GM19238 (cell line): ENCODE data around the gene MME.

ENCODE experiments used
- DNase-seq: peaks from one replicate; pipeline ENCODE4 v3.0.0; 2011; ENCODE audit warnings: low spot score; ENCODE audit not compliant: insufficient read length

The MME gene

DNA sequence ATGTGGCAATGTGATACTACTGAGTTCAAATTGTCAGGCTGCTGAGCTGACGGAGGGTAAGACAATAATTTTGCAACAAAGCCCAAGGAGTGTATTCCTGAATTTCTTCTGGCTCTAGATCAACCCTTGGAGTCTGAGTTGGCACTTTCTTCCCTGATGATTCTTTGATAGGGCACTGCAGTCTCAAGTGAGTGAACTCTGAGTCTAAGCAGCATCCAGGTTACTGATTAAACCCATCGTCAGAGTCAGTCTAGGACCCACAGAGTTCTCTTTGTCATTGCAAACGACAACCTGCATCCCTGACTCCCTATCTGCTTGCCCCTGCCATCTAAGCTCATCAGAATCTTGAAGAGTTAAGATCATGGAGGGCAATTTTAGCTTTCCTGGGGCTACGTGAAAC is 58.6 kb downstream of the MME start:
- no peak for DNase-seq

DNA sequence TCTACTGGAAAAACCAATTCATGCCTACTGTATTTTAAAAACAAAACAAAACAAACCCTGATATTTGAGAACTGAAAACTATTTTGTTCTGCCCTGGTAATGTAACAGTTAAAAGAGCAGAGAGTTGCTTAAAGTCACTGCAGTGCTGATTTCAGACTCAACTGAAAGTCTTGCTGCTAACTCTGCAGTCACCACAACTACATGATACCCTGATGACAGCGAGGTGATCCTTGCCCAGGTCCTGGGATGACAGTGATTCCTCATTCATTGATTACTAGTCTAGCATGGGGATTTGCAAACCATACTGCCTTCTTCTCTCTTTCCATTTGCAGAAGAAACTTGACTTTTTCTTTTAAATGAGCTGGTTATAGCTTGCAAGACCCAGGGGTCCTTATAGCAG is 67.5 kb downstream of the MME start:
- no peak for DNase-seq

DNA sequence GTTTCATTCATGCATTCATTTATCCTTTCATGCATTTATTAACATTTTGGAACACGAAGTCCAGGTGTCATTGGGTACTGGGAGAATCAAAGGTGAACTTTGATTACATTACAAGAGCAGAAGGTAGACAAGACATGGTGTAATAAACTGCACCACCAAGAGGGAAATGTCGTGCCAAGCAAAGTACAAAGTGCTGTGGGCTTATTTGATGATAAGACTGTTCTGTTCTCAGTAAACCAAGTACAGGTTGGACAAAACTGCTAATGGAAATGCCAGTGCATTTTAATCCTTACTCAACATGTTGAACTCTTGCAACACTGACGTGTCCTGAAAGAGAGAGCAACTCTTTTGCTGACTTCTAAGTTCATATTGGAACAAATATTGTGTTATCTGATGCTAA is 69.4 kb downstream of the MME start:
- no peak for DNase-seq

DNA sequence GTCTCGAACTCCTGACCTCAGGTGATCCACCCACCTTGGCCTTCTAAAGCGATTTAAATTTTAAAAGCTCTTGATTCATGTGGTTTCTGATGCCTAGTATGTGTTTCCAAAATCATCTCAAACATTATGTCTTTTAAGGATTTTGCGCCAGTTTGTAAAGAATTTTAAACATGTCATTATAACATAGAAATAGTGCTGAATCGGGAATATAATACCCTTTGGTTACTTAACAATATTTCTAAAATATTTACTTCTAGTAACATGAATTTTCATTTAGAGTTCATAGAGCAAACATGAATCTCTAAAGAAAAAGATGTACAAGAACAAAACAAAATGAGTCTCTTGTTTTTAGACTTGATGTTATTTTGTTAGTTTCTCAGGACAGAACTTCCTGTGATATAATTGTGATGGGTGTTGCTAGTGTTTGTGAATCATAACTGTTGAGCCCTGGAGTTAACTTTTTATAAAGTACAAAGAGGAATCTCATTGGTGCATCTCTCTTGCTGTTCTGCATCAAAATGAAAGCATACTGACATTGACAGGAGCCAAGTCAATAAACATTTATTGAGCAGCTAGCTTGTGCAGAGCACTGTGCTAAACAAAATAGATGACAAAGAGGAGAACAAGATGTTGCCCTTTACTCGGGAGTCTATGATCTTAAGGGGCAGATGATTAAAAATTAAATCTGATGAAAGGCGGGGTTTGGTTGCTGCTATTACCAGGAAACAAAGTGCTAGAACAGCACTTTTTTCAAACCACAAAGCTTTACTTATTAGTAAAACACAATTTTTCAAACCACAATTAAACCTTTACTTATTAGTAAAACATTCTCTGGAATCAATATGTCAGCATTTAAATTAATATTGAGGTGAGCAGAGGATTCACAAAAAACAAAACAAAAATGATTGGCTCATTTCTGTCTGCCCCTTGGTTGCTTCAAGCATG is 73.4 kb downstream of the MME start:
- DNase-seq: no peak

DNA sequence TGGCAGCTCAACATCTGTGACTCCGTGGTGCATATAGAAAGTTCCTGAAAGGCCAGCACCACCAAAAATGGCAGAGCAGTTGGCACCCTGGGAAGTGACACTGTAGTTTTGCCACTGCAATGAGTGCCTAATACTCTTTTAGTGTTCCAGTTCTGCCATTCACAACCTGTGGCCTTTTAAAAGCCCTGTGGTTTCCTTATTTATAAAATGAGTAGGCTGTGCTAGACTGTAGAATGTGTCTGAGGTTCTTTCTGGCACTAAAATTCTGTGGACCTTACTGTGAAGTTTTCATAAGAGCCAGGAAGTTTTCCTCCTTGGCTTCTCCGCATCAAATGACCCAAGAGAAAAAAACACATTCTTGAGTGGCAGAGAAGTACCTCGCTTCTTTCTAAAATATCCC is 74.1 kb downstream of the MME start:
- DNase-seq: no peak

DNA sequence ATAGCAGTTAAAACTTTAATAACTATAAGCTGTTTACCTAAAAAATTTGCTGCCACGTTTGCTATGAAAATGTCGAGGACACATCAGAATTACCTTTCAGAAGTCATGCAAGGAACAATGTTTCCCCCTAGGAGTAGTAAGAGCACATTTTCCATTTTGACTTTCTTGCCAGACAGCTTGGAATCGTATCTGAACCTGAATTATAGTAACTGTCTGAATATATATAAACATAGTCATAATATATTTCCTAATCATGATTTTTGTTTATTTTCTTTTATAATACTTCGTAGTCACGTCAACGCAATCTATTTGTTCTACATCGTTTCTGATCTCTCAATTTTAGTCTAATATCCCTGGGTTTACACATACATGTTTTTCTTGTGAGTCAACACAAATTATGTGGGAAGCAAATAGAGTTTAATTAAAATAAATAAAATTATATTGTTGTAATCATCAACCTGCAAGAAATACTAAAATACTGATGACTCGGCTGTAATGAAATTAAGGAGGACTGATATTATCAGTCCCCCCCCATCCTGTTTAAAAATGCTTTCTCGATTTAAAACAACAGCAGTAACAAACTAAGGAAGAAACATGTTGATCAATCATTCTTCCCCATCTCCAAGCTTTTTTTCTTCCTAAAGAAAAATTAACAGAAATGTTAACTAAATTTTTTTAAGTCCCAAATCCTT is 78.4 kb downstream of the MME start:
- no peak for DNase-seq

DNA sequence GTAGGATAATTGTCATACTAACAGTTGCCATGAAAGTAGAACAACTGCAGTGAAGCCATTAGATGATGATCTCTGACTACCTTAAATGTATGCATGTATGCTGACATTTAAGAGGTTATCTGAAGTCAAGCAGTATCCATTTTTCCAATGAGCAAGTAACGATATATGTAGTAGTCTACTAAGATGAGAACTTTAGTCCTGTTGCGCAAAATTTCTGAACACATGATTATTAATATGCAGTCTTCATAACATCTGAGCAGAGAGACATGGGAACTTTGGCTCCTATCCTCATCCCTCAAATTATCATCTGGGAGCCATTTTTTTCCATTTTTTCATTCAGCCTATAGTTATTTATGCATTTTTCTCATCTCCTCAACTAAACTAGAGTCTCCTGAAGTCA is 79.2 kb downstream of the MME start:
- no peak for DNase-seq

DNA sequence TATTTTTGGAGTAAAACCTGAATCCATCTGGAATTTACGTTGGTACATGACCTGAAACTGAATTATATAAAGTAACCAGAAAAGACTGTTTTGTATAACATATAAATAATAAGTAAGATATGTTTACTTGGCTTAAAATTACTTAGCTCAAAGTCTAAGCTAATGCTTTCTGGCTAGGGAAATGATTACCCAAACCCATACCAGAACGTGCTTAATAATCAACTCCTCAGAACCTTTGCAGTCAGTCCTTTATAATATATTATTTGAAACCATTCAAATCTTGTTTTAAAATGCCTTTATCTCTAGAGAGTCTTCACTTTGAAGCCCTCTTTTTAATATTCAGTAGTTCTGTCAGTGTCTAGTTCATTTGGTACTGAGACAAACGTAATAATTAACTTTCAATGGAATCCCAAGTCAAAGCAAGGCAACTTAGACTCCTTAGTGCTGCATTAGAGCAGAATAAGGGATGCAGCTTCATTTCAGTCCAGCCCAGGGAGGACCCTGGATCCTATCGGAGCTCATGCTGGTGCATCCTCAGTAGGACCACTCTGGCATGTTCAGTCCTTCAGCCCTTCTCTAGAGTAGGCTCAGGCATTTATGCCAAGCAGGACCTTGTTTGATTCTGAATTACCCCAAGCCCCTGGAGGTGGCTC is 81.6 kb downstream of the MME start:
- DNase-seq: no peak

DNA sequence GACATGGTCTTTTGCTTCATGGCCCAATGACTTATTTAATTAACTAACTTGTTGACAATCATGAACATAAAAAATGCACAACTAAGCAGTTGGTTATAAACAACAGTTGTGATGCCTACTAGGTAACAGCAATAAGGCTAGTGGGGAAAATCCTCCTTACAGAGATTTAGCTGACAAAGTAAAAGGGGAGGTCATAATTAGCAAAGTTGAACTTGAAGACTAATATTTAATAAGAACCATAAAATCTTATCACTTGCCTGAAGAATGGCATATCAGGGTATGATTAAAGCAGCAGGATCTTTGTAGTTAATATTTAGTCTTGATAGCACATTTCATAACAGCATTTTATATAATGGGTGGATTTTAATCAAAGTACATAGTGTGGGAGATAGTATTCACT is 84.2 kb downstream of the MME start:
- DNase-seq: no peak

DNA sequence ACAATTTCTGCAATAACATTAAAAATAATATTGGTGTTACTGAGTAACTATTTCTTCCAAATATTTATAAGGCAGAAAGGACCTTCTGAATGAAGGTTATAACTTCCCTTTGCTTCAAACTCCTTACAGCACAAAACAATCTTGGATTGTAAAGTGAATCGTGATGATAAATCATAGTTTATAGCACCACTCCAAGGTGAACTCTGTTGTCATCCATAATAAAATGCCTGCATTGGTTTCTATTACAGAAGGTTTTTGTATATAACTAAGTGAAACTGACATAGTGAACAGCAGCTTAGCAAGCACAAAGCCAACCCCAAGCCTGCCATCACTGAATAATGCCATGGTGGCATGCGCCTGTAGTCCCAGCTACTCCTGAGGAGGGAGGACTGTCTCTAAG is 86.3 kb downstream of the MME start:
- DNase-seq: no peak

DNA sequence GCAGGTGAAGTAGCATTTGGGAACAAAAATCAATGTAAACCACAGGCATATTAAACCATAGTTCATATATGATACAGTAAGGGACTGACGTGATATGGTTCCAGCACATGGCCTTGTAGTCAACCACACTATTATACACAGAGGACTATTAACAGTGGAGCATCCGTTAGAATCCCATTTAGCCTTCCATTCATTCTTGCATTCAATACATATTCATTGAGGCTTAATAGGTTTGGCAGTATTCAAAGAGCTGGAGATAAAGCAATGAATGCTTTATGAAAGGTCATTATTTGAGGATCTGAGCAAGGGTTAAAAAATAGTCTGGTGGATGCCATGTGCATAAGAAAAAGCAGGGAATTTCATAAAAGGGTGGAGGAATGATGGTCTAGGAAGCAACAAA is 89.1 kb downstream of the MME start:
- DNase-seq: no peak

DNA sequence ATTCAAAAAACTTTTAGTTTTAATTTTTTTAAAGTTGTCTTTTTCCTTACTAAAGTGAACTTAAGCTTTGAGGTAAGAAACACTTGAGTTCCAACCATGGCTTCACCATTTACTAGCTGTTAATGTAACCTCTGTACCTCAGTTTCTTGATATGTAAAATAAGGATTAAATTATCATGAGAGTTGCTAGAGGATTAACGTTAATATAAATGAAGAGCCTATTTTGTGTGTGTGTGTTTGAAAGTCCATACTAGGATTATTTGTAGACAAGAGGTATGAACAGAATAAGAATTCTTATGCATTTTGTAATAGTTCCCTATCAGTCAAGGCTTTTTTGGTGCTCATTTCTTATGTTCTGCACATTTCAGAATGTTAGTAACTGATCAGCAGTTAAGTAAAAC is 93.7 kb downstream of the MME start:
- DNase-seq: no peak

DNA sequence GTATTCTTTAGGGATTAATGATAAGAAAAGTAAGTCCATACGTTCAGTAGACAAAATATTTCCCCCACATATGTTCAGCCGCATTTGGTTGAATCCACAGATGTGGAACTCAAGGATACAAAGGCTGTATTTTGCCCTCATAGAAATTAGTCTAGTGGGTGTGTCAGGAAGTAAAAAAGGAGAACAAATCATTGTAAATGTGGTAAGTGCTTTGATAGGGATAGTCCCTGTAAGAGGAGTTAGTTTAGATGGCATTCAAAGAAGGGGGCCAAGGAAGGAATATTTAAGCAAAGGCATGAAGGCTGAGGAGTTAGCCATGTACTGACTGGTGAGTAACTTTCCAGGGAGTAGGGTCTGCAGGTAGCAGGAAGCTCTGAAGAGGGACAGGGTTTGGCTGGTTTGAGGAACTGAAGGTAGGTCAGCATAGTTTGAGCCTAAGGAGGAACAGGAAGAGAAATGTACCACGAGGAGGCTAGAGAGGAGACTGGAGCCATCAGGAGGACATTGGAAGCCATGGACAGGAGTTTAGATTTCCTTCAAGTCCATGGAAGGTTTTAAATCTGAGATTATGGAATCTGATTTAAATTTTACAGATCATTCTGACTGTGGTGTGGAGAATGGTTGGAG is 98.8 kb downstream of the MME start:
- no peak for DNase-seq

DNA sequence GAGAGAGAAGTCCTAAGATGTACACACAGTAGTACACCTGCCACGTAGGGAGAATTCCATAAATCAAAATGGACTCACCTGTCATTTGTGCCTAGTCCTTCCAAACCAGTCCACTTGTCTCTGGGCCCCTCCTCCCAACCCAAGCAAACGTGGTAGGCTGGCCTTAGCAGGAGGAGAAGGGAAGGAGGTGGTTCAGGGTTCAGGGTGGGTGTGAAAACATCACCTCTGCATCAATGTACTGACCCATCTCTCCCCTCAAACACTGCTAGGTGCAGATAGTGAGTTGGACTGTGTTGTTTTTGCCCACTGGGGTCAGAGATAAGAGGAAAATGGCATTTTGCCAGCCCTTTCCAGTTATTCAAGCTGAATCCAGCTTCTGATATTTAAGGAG is 99.3 kb downstream of the MME start:
- DNase-seq: no peak

DNA sequence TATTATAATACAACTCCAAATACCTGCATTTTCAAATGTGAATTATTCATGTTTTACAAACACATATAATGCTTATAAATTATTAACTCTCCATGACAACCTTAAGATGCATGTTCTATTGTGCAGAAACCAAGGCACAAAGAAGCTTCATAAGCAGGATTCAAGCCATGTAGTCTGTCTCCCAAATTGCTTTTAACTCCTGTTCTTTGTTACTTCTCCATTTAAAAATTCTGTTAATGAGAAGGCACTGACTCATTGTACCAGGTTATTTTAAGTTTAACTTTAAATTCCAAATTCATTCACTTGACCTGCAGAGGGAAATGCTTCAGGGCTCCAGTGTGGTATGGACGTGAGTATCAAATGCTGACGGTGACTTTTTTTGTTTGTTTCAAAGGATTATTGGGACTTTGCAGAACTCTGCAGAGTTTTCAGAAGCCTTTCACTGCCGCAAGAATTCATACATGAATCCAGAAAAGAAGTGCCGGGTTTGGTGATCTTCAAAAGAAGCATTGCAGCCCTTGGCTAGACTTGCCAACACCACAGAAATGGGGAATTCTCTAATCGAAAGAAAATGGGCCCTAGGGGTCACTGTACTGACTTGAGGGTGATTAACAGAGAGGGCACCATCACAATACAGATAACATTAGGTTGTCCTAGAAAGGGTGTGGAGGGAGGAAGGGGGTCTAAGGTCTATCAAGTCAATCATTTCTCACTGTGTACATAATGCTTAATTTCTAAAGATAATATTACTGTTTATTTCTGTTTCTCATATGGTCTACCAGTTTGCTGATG is 100.0 kb downstream of the MME start:
- DNase-seq: no peak

DNA sequence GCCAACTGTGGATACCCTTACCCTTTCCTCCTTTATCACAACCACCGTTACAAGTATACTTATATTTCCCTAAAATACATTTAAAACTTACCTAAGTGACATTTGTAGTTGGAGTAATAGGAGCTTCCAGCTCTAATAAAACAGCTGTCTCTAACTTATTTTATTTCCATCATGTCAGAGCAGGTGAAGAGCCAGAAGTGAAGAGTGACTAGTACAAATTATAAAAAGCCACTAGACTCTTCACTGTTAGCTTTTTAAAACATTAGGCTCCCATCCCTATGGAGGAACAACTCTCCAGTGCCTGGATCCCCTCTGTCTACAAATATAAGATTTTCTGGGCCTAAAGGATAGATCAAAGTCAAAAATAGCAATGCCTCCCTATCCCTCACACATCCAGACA is 102.3 kb downstream of the MME start:
- no peak for DNase-seq

DNA sequence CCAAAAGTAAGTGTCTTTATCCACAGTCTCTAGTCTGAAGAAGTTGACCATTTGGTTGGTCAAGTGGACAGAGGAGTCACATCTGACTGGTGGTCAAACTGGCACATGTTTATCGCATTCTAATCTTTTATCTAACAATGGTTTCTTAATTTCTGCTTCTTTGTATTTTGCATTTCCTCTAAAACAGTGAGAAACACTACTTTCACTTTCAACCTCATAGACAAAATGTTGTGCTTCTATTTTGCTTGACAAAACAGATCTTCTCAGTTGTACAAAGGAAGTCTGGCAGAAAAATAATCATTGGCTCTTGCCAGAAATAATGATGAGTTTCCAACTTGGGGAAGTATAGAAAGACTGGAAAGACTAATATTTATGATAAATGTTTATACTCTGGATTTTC is 103.9 kb downstream of the MME start:
- DNase-seq: no peak

DNA sequence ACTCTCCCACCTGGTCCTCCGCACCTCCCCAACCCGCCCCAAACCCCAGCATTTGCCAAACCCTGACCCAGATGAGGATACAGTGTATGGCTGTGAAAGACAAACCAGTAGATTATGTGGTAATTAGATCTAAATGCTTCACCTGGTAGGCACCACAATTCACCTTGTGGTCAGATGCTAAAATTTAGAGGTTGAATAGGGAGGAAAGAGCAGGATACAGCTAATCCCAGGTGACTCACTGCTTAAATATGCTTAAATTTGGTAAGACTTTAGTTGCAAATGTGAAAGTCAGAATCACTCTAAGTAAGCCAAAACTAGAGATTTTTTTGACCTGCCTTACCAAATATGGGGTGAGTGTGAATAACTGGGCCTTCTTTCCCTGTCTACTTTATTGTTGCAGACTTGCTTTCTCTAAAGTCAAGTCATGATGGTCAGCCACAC is 105.5 kb downstream of the MME start:
- no peak for DNase-seq

DNA sequence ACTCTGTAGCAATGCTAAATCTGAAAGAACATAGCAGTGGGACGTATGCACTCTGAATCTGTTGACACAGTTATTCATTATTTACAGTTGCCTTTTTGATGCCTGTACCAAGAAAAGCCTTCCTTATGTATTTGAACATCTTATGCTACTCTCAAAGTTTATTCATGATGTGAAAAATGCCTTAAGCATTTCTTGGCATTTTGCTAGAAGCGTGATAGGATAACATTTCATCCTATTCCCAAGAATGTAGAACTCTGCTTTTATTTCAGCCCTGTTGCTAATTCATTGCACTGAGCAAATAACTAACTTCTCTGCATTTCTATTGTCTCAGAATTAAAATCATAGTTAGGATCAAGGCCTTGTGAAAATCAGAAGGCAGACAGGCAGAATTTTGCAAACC is 107.9 kb downstream of the MME start:
- DNase-seq: no peak

DNA sequence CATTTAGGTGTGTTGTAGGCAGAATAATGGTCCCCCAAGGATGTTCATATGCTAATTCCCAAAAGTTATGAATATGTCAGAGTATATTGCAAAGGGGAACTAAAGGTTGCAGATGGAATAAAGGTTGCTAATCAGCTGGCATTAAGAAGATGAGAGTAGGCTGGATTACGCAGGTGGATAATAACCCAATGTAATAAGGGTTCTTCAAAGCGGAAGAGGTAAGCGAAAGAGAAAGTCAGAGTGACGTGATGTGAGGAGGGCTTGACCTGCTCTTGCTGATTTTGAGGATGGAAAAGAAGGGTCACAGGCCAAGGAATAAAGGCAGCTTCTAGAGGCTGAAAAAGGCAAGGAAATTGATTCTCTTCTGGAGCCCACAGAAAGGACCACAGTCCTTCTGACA is 109.4 kb downstream of the MME start:
- no peak for DNase-seq

DNA sequence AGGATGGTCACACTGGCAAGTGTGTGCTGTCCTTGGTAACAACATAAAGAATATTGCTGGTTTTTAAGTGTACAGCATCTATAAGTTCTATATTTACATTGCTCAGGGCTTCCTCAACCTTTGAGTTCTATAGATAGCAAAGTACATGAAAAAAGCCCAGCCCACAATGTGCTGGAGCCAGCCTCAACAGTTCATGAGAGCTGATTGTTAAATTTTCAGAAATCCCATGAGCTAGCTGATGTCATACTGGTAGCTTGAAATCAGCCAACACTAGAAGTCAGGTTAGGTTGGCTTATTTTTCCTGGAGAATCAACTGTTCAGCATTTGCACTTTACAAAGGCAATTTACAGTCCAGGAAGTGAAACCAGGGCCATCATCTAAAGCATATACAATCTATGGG is 110.6 kb downstream of the MME start:
- no peak for DNase-seq
